Peyer's patch (tissue), 4 donors: Measurements from ENCODE around the gene MAGIX. TPM values are rescaled to one million over a fixed set of nuclear protein-coding genes. Genes with fewer than 3 reads are reported as not detected.

Experiments used
- DNase-seq, 3 donors: peaks; one replicate each; pipeline ENCODE4 v3.0.0-alpha.2; 2017 to 2019
- H3K27ac ChIP-seq, 4 donors: fragments of 200-600 bp; sonication (generic); one replicate each; pipeline ENCODE4 v1.5.1; 2016 to 2019
- H3K27me3 ChIP-seq, 2 donors: fragments of 200-600 bp; sonication (generic); one replicate each; pipeline ENCODE4 v1.5.1; 2019
- H3K36me3 ChIP-seq, 3 donors: fragments of 200-600 bp; sonication (generic); one replicate each; pipeline ENCODE4 v1.5.1; 2016 to 2019
- H3K4me1 ChIP-seq, 4 donors: fragments of 200-600 bp; sonication (generic); one replicate each; pipeline ENCODE4 v1.5.1; 2016 to 2019
- H3K4me3 ChIP-seq, 4 donors: fragments of 200-600 bp; sonication (generic); 1 replicate in 3 of 4; 2 replicates in 1 of 4; pipeline ENCODE4 v1.5.1; 2016 to 2019; ENCODE audit warnings: mild to moderate bottlenecking in 1 of 4
- H3K9me3 ChIP-seq, 4 donors: fragments of 200-600 bp; sonication (generic); one replicate each; pipeline ENCODE4 v1.5.1; 2016 to 2019; ENCODE audit warnings: mild to moderate bottlenecking in 1 of 4
- POLR2A ChIP-seq, 2 donors: fragments of 450-650 bp; IDR thresholded peaks; one replicate each; pipeline ENCODE4 v1.5.1; 2017; ENCODE audit warnings: antibody characterized with exemption in 2 of 2, mild to moderate bottlenecking in 2 of 2, moderate library complexity in 2 of 2
- total RNA-seq, 4 donors: library from RNA; depleted of rRNA; stranded (reverse); fragments of >200 nt; gene quantifications; one replicate each; pipeline ENCODE4 v1.1.0, GENCODE V29; 2016
- TF ChIP-seq, protein P1 (sequence below), 6 experiments: fragments of 450-650 bp in 4 of 6; fragments of 200-600 bp in 2 of 6; sonication (generic) in 1 of 6; IDR thresholded peaks; one replicate each; pipeline ENCODE4 v1.5.1; 2017 to 2019; ENCODE audit warnings: antibody characterized with exemption in 6 of 6, mild to moderate bottlenecking in 3 of 6, moderate library complexity in 1 of 6

Gene MAGIX
- total RNA-seq, 4 donors from 2014 or later, result 5.8 to 14.4 (median 11.6) TPM; not detected in 1

DNA sequence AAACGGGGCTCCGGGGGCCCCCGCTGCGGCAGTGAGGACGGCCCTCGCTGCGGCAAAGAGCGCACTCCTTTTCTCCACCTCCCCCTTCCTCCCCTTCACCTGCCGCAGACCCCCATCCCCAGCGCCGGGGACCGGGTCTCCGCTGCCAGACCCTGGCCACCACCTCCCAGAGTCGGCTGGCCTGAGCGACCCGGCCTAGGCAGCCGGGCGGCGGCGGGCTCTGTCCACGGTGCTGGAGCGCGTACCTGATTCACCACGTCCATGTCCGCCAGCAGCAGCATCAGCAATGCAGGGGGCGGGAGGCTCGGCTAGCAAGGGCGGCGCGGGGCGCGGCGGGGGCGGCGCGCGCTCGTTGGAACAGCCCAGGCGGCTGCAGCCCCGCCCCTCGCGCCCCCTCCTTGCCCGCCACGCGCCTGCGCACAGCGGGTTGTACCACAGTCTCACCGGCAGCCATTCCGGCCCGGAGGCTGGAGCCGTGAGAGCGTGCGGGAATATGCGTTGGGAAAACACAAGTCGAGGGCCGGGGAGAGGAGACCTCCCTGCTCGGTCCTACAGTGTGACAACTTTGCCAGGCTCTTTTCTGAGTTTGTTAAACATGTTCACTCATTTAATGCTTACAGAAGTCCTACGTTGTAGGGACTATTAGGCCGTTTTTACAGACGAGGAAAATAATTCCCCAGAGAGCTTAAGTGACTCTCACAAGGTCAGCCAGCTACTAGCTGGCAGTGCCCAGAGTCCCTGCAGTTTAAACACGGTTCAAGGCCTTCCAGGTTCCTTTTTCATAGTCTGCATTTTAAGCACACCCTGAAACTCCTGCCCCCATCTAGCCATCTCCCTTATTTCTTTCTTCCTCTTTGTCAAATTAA, 37.6 kb downstream of the MAGIX start, which contains the start of gene SYP:
TSS of gene SYP (minus strand) at position 288 of the 866 bp plus-strand sequence. CDS start at position 281, 7 bp downstream.
- Histone ChIP-seq H3K9me3 (no peaks in the 10 kb centered on the region), H3K4me1 (peaks cover 0 to 5% (median 2%) of the 10 kb centered on the region in 4 donors), H3K27ac (peak within 1 kb of the TSS; percentile 32 to 61 (median 54)), H3K36me3 (no peaks in the 10 kb centered on the region), H3K4me3 (peak within 1 kb of the TSS; percentile 25 to 45 (median 34)), H3K27me3 (no peaks in the 10 kb centered on the region)
- DNase-seq, result peak; percentile 89 to 96 (median 89)
- TF ChIP-seq, protein P1, sequence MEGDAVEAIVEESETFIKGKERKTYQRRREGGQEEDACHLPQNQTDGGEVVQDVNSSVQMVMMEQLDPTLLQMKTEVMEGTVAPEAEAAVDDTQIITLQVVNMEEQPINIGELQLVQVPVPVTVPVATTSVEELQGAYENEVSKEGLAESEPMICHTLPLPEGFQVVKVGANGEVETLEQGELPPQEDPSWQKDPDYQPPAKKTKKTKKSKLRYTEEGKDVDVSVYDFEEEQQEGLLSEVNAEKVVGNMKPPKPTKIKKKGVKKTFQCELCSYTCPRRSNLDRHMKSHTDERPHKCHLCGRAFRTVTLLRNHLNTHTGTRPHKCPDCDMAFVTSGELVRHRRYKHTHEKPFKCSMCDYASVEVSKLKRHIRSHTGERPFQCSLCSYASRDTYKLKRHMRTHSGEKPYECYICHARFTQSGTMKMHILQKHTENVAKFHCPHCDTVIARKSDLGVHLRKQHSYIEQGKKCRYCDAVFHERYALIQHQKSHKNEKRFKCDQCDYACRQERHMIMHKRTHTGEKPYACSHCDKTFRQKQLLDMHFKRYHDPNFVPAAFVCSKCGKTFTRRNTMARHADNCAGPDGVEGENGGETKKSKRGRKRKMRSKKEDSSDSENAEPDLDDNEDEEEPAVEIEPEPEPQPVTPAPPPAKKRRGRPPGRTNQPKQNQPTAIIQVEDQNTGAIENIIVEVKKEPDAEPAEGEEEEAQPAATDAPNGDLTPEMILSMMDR (IDR thresholded peaks at IDR 0.05), result peak in 1 of 6 experiments; percentile 21
- peak; percentile 52 to 65 for TF ChIP-seq POLR2A (IDR thresholded peaks at IDR 0.05)

DNA sequence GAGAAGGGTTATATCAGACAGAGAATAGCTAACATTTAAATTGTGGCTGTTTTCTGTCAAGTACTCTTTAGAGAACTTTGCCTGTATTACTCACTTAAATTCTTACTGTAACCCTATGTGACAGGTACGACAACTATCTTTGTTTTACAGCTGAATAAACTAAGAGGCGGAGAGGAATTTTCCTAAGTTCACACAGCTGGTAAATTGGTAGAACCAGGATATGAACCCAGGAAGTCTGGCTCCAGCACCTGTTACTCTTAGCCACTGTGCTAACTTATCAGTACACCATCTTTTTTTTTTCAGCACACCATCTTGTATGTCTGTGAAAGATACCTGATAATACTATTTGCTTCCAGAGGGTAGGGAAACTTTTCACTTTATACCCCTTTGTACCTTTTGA, 39.5 kb downstream of the MAGIX start:
- no peak overlapping the region for H3K27ac ChIP-seq
- no peaks in the 10 kb centered on the region for H3K27me3 ChIP-seq
- no peak overlapping the region for H3K4me3 ChIP-seq
- no peak for TF ChIP-seq POLR2A (IDR thresholded peaks at IDR 0.05)
- TF ChIP-seq, protein P1 (IDR thresholded peaks at IDR 0.05), result no peak
- H3K36me3 ChIP-seq, result no peaks in the 10 kb centered on the region
- DNase-seq, result no peak
- no peaks in the 10 kb centered on the region for H3K9me3 ChIP-seq
- peaks cover 0 to 5% (median 2%) of the 10 kb centered on the region in 4 donors for H3K4me1 ChIP-seq

DNA sequence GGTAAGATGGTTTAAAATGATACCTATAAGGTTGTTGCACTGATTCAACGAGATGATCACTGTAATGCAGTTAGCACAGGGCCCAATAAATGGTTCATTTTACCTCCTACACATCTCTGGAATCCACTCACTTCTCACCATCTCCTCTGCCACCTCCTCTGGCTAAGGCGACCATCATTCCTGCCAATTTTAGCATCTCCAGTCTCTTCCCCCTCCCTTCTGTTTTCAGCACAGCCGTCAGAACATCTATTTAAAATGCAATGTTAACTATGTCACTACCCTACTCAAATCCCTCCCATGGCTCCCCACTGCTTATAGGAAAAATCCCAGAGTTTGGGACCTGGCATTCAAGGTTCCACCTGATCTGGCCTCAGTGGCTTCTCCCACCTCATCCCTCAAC, 41.0 kb downstream of the MAGIX start:
- peaks cover 0 to 5% (median 2%) of the 10 kb centered on the region in 4 donors for H3K4me1 ChIP-seq
- DNase-seq, result no peak
- H3K27ac ChIP-seq, result no peak overlapping the region
- H3K4me3 ChIP-seq, result no peak overlapping the region
- H3K27me3 ChIP-seq, result no peaks in the 10 kb centered on the region
- no peak for TF ChIP-seq POLR2A (IDR thresholded peaks at IDR 0.05)
- TF ChIP-seq, protein P1 (IDR thresholded peaks at IDR 0.05), result no peak
- H3K36me3 ChIP-seq, result no peaks in the 10 kb centered on the region
- no peaks in the 10 kb centered on the region for H3K9me3 ChIP-seq

DNA sequence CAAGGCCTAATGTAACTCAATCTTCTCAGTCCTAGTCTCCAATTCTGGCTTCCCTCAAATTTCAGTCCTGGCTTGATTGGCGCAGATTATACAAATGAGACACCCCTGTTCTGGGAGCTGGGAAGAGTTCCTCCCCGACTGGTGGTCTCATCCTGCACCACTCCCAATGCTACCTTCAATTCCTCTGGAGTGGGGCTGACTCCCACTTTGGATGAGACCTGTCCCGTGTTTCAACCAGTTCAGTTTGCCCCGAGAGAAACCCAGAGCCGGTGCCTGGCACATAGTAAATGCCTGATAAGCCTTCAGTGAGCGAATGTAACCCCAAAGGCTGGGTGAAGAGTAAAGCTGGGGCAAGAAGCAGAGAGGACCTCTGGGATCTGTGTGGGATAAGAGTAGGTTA, 41.5 kb downstream of the MAGIX start:
- H3K27me3 ChIP-seq, result no peaks in the 10 kb centered on the region
- no peak overlapping the region for H3K27ac ChIP-seq
- no peak for DNase-seq
- TF ChIP-seq, protein P1 (IDR thresholded peaks at IDR 0.05), result no peak
- TF ChIP-seq POLR2A (IDR thresholded peaks at IDR 0.05), result no peak
- H3K9me3 ChIP-seq, result no peaks in the 10 kb centered on the region
- peaks cover 0 to 5% (median 2%) of the 10 kb centered on the region in 4 donors for H3K4me1 ChIP-seq
- H3K4me3 ChIP-seq, result no peak overlapping the region
- no peaks in the 10 kb centered on the region for H3K36me3 ChIP-seq

DNA sequence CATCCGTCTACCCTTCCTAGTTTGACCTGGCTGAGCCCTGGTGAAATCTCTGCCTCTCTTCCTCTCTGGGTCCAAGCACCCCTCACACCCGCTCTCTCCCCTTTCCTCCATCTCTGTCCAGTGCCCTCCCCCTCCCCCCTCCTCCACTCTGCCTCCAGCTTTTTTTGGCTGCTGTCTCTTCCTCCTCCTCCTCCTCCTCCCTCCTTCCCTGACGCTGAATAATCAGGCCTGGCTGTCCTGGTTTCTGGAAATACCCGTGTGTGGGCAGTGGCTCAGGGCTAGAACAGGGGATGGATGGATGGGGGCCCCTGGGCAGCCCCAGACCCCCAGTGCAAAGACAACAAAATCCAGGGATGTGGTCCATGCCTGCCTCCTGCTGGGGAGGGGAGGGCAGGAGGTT, 42.2 kb downstream of the MAGIX start:
- H3K27ac ChIP-seq, result no peak overlapping the region
- no peaks in the 10 kb centered on the region for H3K9me3 ChIP-seq
- no peak for TF ChIP-seq POLR2A (IDR thresholded peaks at IDR 0.05)
- TF ChIP-seq, protein P1 (IDR thresholded peaks at IDR 0.05), result no peak

More for the DNA sequence above, 42.2 kb downstream of the MAGIX start:
- no peak for DNase-seq
- Histone ChIP-seq H3K4me3 (no peak overlapping the region), H3K27me3 (no peaks in the 10 kb centered on the region), H3K4me1 (peaks cover 0 to 2% (median under 1%) of the 10 kb centered on the region in 4 donors), H3K36me3 (no peaks in the 10 kb centered on the region)
